NCI-H446 treated with DMSO at 0.1 percent for 48 hours (cell line): Measurements from ENCODE around the gene TSPAN17.
"Not testable (repeated sequence)": the region's sequence is repeated elsewhere in the genome, so short reads cannot be mapped to it uniquely, and the experiment has no call there.

ENCODE experiments used
- DNase-seq: peaks from one replicate; lab custom pipeline; 2025; lab: John Stamatoyannopoulos, UW

Gene TSPAN17

GRCh38 chr5:176680226-176680563 lies 32.9 kb downstream of the TSPAN17 start:
- DNase-seq = no peak

- no peak for DNase-seq
Observed at GRCh38 chr5:176682016-176682531, 34.8 kb downstream of the TSPAN17 start.

- DNase-seq = no peak
Observed at GRCh38 chr5:176685010-176685409, 37.7 kb downstream of the TSPAN17 start.

GRCh38 chr5:176687247-176687646 lies 40.0 kb downstream of the TSPAN17 start:
- no peak for DNase-seq

- DNase-seq = no peak
Observed at GRCh38 chr5:176687881-176688280, 40.6 kb downstream of the TSPAN17 start.

GRCh38 chr5:176690911-176691310 lies 43.6 kb downstream of the TSPAN17 start:
- no peak for DNase-seq

GRCh38 chr5:176691524-176691923 lies 44.2 kb downstream of the TSPAN17 start:
- DNase-seq = no peak

- no peak for DNase-seq
Observed at GRCh38 chr5:176692326-176692725, 45.0 kb downstream of the TSPAN17 start.

GRCh38 chr5:176692839-176693476 lies 45.7 kb downstream of the TSPAN17 start:
- no peak for DNase-seq

- no peak for DNase-seq
Observed at GRCh38 chr5:176693477-176693851, 46.2 kb downstream of the TSPAN17 start.

- DNase-seq = no peak
Observed at GRCh38 chr5:176694146-176694545, 46.9 kb downstream of the TSPAN17 start.

GRCh38 chr5:176694631-176695030 lies 47.3 kb downstream of the TSPAN17 start:
- no peak for DNase-seq

GRCh38 chr5:176695073-176695472 lies 47.8 kb downstream of the TSPAN17 start:
- no peak for DNase-seq

GRCh38 chr5:176697267-176697933 lies 50.1 kb downstream of the TSPAN17 start:
- DNase-seq = no peak

- peak; percentile 92 for DNase-seq
Observed at GRCh38 chr5:176697934-176698538, 50.8 kb downstream of the TSPAN17 start.

- DNase-seq = not testable (repeated sequence)
Observed at GRCh38 chr5:176699446-176699845, 52.2 kb downstream of the TSPAN17 start.

GRCh38 chr5:176700239-176700847 lies 53.1 kb downstream of the TSPAN17 start:
- DNase-seq = no peak

- no peak for DNase-seq
Observed at GRCh38 chr5:176702671-176703641, 55.7 kb downstream of the TSPAN17 start.

- DNase-seq = no peak
Observed at GRCh38 chr5:176703857-176704256, 56.6 kb downstream of the TSPAN17 start.

GRCh38 chr5:176704355-176704754 lies 57.1 kb downstream of the TSPAN17 start:
- DNase-seq = no peak

GRCh38 chr5:176704817-176705216 lies 57.5 kb downstream of the TSPAN17 start:
- DNase-seq = no peak
